Upper lobe of right lung (tissue), 1 donor: ENCODE measurements around the gene HBP1. TPM values are rescaled to one million over a fixed set of nuclear protein-coding genes. Genes with fewer than 3 reads are reported as not detected.

ENCODE experiments used
- ATAC-seq: fragments of 200-7000 bp; cut with Tn5 transposase; one replicate; pipeline ENCODE4 v1.9.1; 2020; ENCODE audit warnings: mild to moderate bottlenecking, moderate library complexity
- DNase-seq: peaks from one replicate; pipeline ENCODE4 v3.0.0-alpha.2; 2020
- H3K27ac ChIP-seq: fragments of 200-600 bp; one replicate; pipeline ENCODE4 v1.8.0; 2022
- H3K27me3 ChIP-seq: fragments of 200-600 bp; one replicate; pipeline ENCODE4 v1.8.0; 2022; ENCODE audit warnings: mild to moderate bottlenecking
- H3K36me3 ChIP-seq: fragments of 200-600 bp; one replicate; pipeline ENCODE4 v1.8.0; 2022
- H3K4me1 ChIP-seq: fragments of 200-600 bp; one replicate; pipeline ENCODE4 v1.8.0; 2022
- H3K4me3 ChIP-seq: fragments of 200-600 bp; one replicate; pipeline ENCODE4 v1.8.0; 2022; ENCODE audit warnings: mild to moderate bottlenecking
- H3K9me3 ChIP-seq: fragments of 200-600 bp; one replicate; pipeline ENCODE4 v1.8.0; 2022
- intact Hi-C: fragments of 100-400 bp; cut with DNase I; formaldehyde crosslinking; loops from one replicate; pipeline ENCODE4 v1.11.0; 2022
- total RNA-seq: library from RNA; stranded (reverse); fragmentation: NEBNext Ultra II Directional; extraction: Animal tissue kit (Norgen Biotek cat#: 25700); gene quantifications from one replicate; pipeline ENCODE4 v1.2.1, GENCODE V29; 2021
- TF ChIP-seq, protein P1 (sequence below): fragments of 200-600 bp; IDR thresholded peaks from one replicate; pipeline ENCODE4 v1.8.0; 2022; ENCODE audit warnings: antibody characterized with exemption
- donor health status: DM: no; HTN: yes; CAD: no; lungs with severe emphysema.

Gene HBP1
- total RNA-seq, 1 donor from 2014 or later: 74.0 TPM

DNA sequence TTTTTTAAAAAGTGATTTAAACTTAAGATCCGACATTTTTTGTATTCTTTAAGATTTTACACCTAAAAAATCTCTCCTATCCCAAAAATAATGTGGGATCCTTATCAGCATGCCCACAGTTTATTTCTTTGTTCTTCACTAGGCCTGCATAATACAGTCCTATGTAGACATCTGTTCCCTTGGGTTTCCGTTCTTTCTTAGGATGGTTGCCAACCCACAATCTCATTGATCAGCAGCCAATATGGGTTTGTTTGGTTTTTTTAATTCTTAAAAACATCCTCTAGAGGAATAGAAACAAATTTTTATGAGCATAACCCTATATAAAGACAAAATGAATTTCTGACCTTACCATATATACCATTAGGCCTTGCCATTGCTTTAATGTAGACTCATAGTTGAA, 8.4 kb upstream of the HBP1 start:
- Histone ChIP-seq H3K27ac (no peak overlapping the region), H3K4me3 (no peak overlapping the region), H3K4me1 (no peaks in the 10 kb centered on the region), H3K36me3 (no peaks in the 10 kb centered on the region), H3K27me3 (no peaks in the 10 kb centered on the region), H3K9me3 (no peaks in the 10 kb centered on the region)
- DNase-seq (no peak), ATAC-seq (no peak)
- TF ChIP-seq, protein P1, sequence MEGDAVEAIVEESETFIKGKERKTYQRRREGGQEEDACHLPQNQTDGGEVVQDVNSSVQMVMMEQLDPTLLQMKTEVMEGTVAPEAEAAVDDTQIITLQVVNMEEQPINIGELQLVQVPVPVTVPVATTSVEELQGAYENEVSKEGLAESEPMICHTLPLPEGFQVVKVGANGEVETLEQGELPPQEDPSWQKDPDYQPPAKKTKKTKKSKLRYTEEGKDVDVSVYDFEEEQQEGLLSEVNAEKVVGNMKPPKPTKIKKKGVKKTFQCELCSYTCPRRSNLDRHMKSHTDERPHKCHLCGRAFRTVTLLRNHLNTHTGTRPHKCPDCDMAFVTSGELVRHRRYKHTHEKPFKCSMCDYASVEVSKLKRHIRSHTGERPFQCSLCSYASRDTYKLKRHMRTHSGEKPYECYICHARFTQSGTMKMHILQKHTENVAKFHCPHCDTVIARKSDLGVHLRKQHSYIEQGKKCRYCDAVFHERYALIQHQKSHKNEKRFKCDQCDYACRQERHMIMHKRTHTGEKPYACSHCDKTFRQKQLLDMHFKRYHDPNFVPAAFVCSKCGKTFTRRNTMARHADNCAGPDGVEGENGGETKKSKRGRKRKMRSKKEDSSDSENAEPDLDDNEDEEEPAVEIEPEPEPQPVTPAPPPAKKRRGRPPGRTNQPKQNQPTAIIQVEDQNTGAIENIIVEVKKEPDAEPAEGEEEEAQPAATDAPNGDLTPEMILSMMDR: no peak
- intact Hi-C loops: no loop called here

DNA sequence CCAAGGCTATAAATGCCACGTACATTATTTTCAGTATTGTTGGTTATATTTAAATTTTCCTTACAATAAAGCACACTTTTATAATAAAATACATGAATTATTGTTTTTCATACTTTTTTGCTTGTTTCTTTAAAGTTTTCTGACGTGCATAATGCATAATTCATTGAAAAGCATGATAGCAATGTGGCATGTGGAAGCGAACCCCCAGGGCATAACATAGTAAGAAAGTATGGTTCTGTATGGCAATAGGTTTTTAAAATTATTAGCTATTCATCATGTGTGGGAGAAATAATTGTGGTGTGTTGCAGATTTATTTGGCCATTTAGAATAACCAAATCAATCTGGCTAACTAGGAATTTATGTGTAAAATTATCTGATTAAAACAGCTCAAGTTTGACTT, 7.4 kb upstream of the HBP1 start:
- Histone ChIP-seq H3K9me3 (no peaks in the 10 kb centered on the region), H3K4me3 (no peak overlapping the region), H3K27ac (no peak overlapping the region), H3K4me1 (no peaks in the 10 kb centered on the region), H3K36me3 (no peaks in the 10 kb centered on the region), H3K27me3 (no peaks in the 10 kb centered on the region)
- no peak for DNase-seq
- TF ChIP-seq, protein P1: no peak
- intact Hi-C loops: no loop called here
- ATAC-seq: no peak

DNA sequence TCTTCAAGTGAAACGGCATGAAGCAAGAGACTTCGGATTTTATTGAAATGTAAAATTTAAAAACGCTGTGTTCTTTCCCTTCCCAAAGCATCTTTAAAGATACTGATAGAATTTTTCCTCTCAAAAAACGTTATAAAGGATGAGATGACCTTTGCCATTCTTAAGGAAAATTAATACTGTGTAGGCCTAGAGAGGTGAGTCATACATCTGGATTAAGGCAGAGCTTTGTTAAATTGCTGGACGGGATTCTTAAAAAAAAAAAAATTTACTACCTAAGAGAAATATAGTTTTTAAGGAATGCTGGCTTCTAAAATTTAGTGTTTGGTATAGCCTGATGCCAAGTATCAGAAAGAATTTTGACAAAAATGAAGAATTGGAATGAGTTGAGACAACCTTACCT, 6.3 kb upstream of the HBP1 start:
- Histone ChIP-seq H3K4me1 (no peaks in the 10 kb centered on the region), H3K27me3 (no peaks in the 10 kb centered on the region), H3K4me3 (no peak overlapping the region), H3K9me3 (no peaks in the 10 kb centered on the region), H3K36me3 (no peaks in the 10 kb centered on the region), H3K27ac (no peak overlapping the region)
- intact Hi-C loops: no loop called here
- no peak for DNase-seq
- TF ChIP-seq, protein P1: no peak
- ATAC-seq: no peak

- no peak overlapping the region for H3K27ac ChIP-seq
- no peak overlapping the region for H3K4me3 ChIP-seq
- TF ChIP-seq, protein P1: no peak
- H3K27me3 ChIP-seq: no peaks in the 10 kb centered on the region
- intact Hi-C loops: no loop called here
- ATAC-seq (no peak), DNase-seq (no peak)
- H3K36me3 ChIP-seq: no peaks in the 10 kb centered on the region
- H3K9me3 ChIP-seq: no peaks in the 10 kb centered on the region
- no peaks in the 10 kb centered on the region for H3K4me1 ChIP-seq
These were observed 4.7 kb upstream of the HBP1 start for GRCh38 chr7:107164092-107164491.

- no peaks in the 10 kb centered on the region for H3K9me3 ChIP-seq
- no peaks in the 10 kb centered on the region for H3K27me3 ChIP-seq
- DNase-seq (no peak), ATAC-seq (no peak)
- no peak overlapping the region for H3K27ac ChIP-seq
- H3K4me3 ChIP-seq: no peak overlapping the region
- no peaks in the 10 kb centered on the region for H3K36me3 ChIP-seq
- intact Hi-C loops: no loop called here
- H3K4me1 ChIP-seq: peaks cover under 1% of the 10 kb centered on the region
- TF ChIP-seq, protein P1: no peak
These were observed 3.5 kb upstream of the HBP1 start for GRCh38 chr7:107165341-107165740.

- ATAC-seq (no peak), DNase-seq (no peak)
- H3K27me3 ChIP-seq: no peaks in the 10 kb centered on the region
- H3K27ac ChIP-seq: peak overlapping the region; percentile 96
- H3K36me3 ChIP-seq: peaks cover 5% of the 10 kb centered on the region
- H3K9me3 ChIP-seq: no peaks in the 10 kb centered on the region
- intact Hi-C loops: no loop called here
- TF ChIP-seq, protein P1: no peak
- peaks cover 13% of the 10 kb centered on the region for H3K4me1 ChIP-seq
- peak overlapping the region; percentile 58 for H3K4me3 ChIP-seq
These were observed 1.9 kb upstream of the HBP1 start for GRCh38 chr7:107166736-107167426.
